ENCODE data around the gene PTPRG.

DNA sequence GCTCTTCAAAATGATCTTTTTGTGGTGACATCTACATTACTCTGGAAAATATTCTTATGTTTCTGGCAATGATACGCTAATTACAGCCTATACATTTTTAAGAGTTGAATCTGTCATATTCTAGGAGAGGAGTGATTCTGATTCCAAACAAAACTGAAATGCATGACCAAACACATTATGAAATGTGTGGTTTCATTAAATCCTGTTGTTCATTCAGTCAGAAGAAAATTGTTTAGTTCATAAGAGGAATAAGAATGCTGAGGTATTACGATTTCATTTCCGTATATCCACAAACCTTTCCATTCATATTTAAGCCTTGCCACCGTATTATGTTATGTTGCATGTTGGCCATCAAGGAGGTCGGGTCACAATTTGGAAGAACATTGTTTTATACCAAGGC is 466.9 kb downstream of the PTPRG start:
- TF ChIP-seq, protein P1, sequence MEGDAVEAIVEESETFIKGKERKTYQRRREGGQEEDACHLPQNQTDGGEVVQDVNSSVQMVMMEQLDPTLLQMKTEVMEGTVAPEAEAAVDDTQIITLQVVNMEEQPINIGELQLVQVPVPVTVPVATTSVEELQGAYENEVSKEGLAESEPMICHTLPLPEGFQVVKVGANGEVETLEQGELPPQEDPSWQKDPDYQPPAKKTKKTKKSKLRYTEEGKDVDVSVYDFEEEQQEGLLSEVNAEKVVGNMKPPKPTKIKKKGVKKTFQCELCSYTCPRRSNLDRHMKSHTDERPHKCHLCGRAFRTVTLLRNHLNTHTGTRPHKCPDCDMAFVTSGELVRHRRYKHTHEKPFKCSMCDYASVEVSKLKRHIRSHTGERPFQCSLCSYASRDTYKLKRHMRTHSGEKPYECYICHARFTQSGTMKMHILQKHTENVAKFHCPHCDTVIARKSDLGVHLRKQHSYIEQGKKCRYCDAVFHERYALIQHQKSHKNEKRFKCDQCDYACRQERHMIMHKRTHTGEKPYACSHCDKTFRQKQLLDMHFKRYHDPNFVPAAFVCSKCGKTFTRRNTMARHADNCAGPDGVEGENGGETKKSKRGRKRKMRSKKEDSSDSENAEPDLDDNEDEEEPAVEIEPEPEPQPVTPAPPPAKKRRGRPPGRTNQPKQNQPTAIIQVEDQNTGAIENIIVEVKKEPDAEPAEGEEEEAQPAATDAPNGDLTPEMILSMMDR (IDR thresholded peaks at IDR 0.05; ENCODE audit: insufficient read depth, low read depth, low read length): no peak
- no peak for TF ChIP-seq EZH2 (IDR thresholded peaks at IDR 0.05; ENCODE audit: insufficient read depth, low read length)
